PC-3 (cell line): ENCODE data around the gene FRMD5.

Experiments
- CTCF ChIP-seq: fragments of 300-600 bp; sonication (generic); conservative IDR thresholded peaks from 2 replicates; pipeline ENCODE4 v1.5.1; 2017; ENCODE audit warnings: antibody characterized with exemption, low read depth, mild to moderate bottlenecking, low read length
- EZH2 ChIP-seq: fragments of 300-600 bp; sonication (generic); IDR thresholded peaks from one replicate; pipeline ENCODE4 v1.6.1; 2017; ENCODE audit warnings: antibody characterized with exemption, mild to moderate bottlenecking, low read length; ENCODE audit not compliant: unreplicated experiment

- TF ChIP-seq EZH2 (no peak), CTCF (no peak)
Observed at GRCh38 chr15:43985976-43986680, 208.9 kb downstream of the FRMD5 start.
